ENCODE measurements around the gene PDZD8.

DNA sequence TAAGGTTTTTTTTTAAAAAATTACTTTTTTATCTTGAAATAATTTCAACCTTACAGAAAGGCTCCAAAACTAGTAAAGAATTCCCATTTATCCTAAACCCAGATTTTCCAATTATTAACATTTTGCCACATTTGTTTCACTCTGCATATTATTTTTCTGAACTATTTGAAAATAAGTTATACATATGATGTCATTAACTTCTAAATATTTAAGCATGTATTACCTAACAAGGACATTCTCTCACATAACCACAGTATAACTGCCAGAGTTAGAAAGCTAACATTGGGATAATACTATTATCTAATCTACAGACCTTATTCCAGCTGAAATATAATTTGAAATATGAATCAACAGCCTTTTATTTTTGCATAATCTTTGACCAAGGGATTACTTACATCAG is 68.6 kb downstream of the PDZD8 start:
- TF ChIP-seq, protein P1, sequence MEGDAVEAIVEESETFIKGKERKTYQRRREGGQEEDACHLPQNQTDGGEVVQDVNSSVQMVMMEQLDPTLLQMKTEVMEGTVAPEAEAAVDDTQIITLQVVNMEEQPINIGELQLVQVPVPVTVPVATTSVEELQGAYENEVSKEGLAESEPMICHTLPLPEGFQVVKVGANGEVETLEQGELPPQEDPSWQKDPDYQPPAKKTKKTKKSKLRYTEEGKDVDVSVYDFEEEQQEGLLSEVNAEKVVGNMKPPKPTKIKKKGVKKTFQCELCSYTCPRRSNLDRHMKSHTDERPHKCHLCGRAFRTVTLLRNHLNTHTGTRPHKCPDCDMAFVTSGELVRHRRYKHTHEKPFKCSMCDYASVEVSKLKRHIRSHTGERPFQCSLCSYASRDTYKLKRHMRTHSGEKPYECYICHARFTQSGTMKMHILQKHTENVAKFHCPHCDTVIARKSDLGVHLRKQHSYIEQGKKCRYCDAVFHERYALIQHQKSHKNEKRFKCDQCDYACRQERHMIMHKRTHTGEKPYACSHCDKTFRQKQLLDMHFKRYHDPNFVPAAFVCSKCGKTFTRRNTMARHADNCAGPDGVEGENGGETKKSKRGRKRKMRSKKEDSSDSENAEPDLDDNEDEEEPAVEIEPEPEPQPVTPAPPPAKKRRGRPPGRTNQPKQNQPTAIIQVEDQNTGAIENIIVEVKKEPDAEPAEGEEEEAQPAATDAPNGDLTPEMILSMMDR (IDR thresholded peaks at IDR 0.05; ENCODE audit: insufficient read depth, low read depth, low read length), result no peak
- no peak for TF ChIP-seq EZH2 (IDR thresholded peaks at IDR 0.05; ENCODE audit: insufficient read depth, low read length)
